Measurements from ENCODE around the gene SP7.
"Not testable (repeated sequence)": the region's sequence is repeated elsewhere in the genome, so short reads cannot be mapped to it uniquely, and the experiment has no call there.

Gene SP7

GRCh38 chr12:53320352-53321195, 15.6 kb downstream of the SP7 start:
- peak; percentile 30 for DNase-seq (ENCODE audit: low spot score)

- no peak for DNase-seq (ENCODE audit: low spot score)
Observed at GRCh38 chr12:53313996-53314395, 22.2 kb downstream of the SP7 start.

- DNase-seq (ENCODE audit: low spot score), result no peak
Observed at GRCh38 chr12:53308276-53308675, 27.9 kb downstream of the SP7 start.

- no peak for DNase-seq (ENCODE audit: low spot score)
Observed at GRCh38 chr12:53306826-53307225, 29.3 kb downstream of the SP7 start.

- no peak for DNase-seq (ENCODE audit: low spot score)
Observed at GRCh38 chr12:53302903-53303302, 33.3 kb downstream of the SP7 start.

- DNase-seq (ENCODE audit: low spot score), result peak; percentile 53
Observed at GRCh38 chr12:53300187-53300586, 36.0 kb downstream of the SP7 start.

- peak; percentile 82 for DNase-seq (ENCODE audit: low spot score)
Observed at GRCh38 chr12:53299454-53300180, 36.5 kb downstream of the SP7 start, which contains the start of gene MYG1. Gene MYG1, plus strand, starts transcription at chr12:53299695. Its CDS starts 43 bp downstream, at chr12:53299738.

- peak; percentile 48 for DNase-seq (ENCODE audit: low spot score)
Observed at GRCh38 chr12:53299101-53299453, 37.1 kb downstream of the SP7 start.

- DNase-seq (ENCODE audit: low spot score), result peak; percentile 69
Observed at GRCh38 chr12:53298164-53298563, 38.0 kb downstream of the SP7 start.

- DNase-seq (ENCODE audit: low spot score), result not testable (repeated sequence)
Observed at GRCh38 chr12:53297106-53297505, 39.0 kb downstream of the SP7 start.

GRCh38 chr12:53295891-53296219, 40.3 kb downstream of the SP7 start:
- DNase-seq (ENCODE audit: low spot score), result no peak

GRCh38 chr12:53295070-53295890, 40.9 kb downstream of the SP7 start, which contains the start of gene PFDN5:
Gene PFDN5, plus strand, starts transcription at chr12:53295542. Its CDS starts 26 bp downstream, at chr12:53295568.
- peak; percentile 89 for DNase-seq (ENCODE audit: low spot score)

GRCh38 chr12:53292426-53292825, 43.7 kb downstream of the SP7 start:
- DNase-seq (ENCODE audit: low spot score), result no peak

GRCh38 chr12:53290661-53291060, 45.5 kb downstream of the SP7 start:
- DNase-seq (ENCODE audit: low spot score), result no peak

GRCh38 chr12:53289891-53290290, 46.3 kb downstream of the SP7 start:
- no peak for DNase-seq (ENCODE audit: low spot score)

GRCh38 chr12:53288322-53288721, 47.8 kb downstream of the SP7 start:
- DNase-seq (ENCODE audit: low spot score), result no peak

- DNase-seq (ENCODE audit: low spot score), result peak; percentile 68
Observed at GRCh38 chr12:53287741-53288216, 48.4 kb downstream of the SP7 start.

GRCh38 chr12:53286448-53286847, 49.7 kb downstream of the SP7 start:
- DNase-seq (ENCODE audit: low spot score), result no peak

- no peak for DNase-seq (ENCODE audit: low spot score)
Observed at GRCh38 chr12:53279888-53280498, 56.2 kb downstream of the SP7 start.

- no peak for DNase-seq (ENCODE audit: low spot score)
Observed at GRCh38 chr12:53279283-53279869, 56.8 kb downstream of the SP7 start.

GRCh38 chr12:53277981-53278380, 58.2 kb downstream of the SP7 start:
- DNase-seq (ENCODE audit: low spot score), result no peak

Measured in hepatic stellate cell (primary cell).